Prostate gland (tissue), 2 donors: ENCODE data around the gene PLPP7.

Experiments
- POLR2A ChIP-seq: fragments of 450-650 bp; IDR thresholded peaks from one replicate; pipeline ENCODE4 v1.6.1; 2016; ENCODE audit warnings: antibody characterized with exemption, mild to moderate bottlenecking
- TF ChIP-seq, protein P1 (sequence below), 4 experiments: fragments of 200-600 bp in 2 of 4; fragments of 450-650 bp in 2 of 4; sonication (generic) in 2 of 4; IDR thresholded peaks; 1 replicate in 3 of 4; 2 replicates in 1 of 4; pipeline ENCODE4 v1.5.1; 2016 to 2019; ENCODE audit warnings: antibody characterized with exemption in 4 of 4, mild to moderate bottlenecking in 2 of 4, moderate library complexity in 2 of 4

DNA sequence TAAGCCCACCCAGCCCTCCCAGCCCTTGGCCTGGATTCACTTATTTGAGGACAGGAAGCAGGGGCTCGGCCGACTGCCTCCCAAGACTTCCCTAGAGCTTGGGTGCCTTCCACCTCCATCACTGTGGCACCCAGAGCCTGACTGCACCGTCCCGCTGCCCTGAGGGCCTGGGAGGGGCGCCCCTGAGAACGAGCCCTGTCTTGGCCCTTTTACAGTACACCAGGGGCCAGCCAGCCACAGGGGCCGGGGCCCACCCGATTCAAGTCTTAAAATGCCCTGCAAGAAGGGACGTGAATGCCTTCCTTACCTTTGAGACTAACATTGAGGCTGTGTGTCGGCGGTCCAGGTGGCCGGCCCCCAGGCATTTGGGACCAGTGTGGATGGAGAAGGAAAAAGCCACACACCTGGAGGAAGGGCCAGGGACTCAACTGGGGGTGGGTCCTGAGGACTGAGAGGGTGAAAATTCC lies 30.1 kb upstream of the PLPP7 start:
- TF ChIP-seq, protein P1, sequence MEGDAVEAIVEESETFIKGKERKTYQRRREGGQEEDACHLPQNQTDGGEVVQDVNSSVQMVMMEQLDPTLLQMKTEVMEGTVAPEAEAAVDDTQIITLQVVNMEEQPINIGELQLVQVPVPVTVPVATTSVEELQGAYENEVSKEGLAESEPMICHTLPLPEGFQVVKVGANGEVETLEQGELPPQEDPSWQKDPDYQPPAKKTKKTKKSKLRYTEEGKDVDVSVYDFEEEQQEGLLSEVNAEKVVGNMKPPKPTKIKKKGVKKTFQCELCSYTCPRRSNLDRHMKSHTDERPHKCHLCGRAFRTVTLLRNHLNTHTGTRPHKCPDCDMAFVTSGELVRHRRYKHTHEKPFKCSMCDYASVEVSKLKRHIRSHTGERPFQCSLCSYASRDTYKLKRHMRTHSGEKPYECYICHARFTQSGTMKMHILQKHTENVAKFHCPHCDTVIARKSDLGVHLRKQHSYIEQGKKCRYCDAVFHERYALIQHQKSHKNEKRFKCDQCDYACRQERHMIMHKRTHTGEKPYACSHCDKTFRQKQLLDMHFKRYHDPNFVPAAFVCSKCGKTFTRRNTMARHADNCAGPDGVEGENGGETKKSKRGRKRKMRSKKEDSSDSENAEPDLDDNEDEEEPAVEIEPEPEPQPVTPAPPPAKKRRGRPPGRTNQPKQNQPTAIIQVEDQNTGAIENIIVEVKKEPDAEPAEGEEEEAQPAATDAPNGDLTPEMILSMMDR (IDR thresholded peaks at IDR 0.05), result no peak
- TF ChIP-seq POLR2A, result no peak
